HepG2 (cell line): ENCODE results near the gene COQ5. TPM values are rescaled to one million over a fixed set of nuclear protein-coding genes. Genes with fewer than 3 reads are reported as not detected.

Experiments
- AGO1 ChIP-seq: fragments of 200-400 bp; formaldehyde crosslinking; IDR thresholded peaks from 2 replicates; pipeline ENCODE4 v1.6.1; 2017; ENCODE audit warnings: mild to moderate bottlenecking, low read depth, low read length, moderate library complexity; ENCODE audit not compliant: poor library complexity, severe bottlenecking
- CSRNP1 ChIP-seq: sonication (generic); formaldehyde crosslinking; IDR thresholded peaks from 2 replicates; pipeline ENCODE4 v1.8.1; 2023; ENCODE audit warnings: mild to moderate bottlenecking, missing genetic modification reagents
- FOSL1 ChIP-seq: sonication (generic); formaldehyde crosslinking; IDR thresholded peaks from 2 replicates; pipeline ENCODE4 v1.9.0; 2021; ENCODE audit warnings: missing genetic modification reagents, borderline replicate concordance
- HOMEZ ChIP-seq: IDR thresholded peaks from 2 replicates; pipeline ENCODE4 v1.6.1; 2016; ENCODE audit warnings: low read depth
- NR2F1 ChIP-seq, 2 experiments: fragments of 450-650 bp in 1 of 2; formaldehyde crosslinking in 1 of 2; IDR thresholded peaks; 2 replicates each; pipeline versions ENCODE4 v1.5.0 to v1.6.1; 2016 to 2020; ENCODE audit warnings: mild to moderate bottlenecking in 1 of 2, missing compliant biosample characterization in 1 of 2, missing genetic modification reagents in 1 of 2, moderate library complexity in 1 of 2
- PAX8 ChIP-seq: sonication (generic); formaldehyde crosslinking; IDR thresholded peaks from 2 replicates; pipeline ENCODE4 v1.8.0; 2022; ENCODE audit warnings: mild to moderate bottlenecking, missing genetic modification reagents, borderline replicate concordance
- RELA ChIP-seq: sonication (generic); formaldehyde crosslinking; IDR thresholded peaks from 2 replicates; pipeline ENCODE4 v1.4.0; 2020; ENCODE audit warnings: missing genetic modification reagents
- ZNF17 ChIP-seq: sonication (generic); formaldehyde crosslinking; IDR thresholded peaks from 2 replicates; pipeline ENCODE4 v1.5.0; 2020; ENCODE audit warnings: mild to moderate bottlenecking, missing genetic modification reagents
- ZNF280D ChIP-seq: sonication (generic); formaldehyde crosslinking; IDR thresholded peaks from 2 replicates; pipeline ENCODE4 v1.5.1; 2020; ENCODE audit warnings: mild to moderate bottlenecking, missing genetic modification reagents
- ZNF558 ChIP-seq: sonication (generic); formaldehyde crosslinking; IDR thresholded peaks from 2 replicates; pipeline ENCODE4 v1.9.0; 2022; ENCODE audit warnings: mild to moderate bottlenecking, missing genetic modification reagents, borderline replicate concordance
- ZNF563 ChIP-seq: sonication (generic); formaldehyde crosslinking; IDR thresholded peaks from 2 replicates; pipeline ENCODE4 v1.8.0; 2022; ENCODE audit warnings: mild to moderate bottlenecking, moderate library complexity, missing genetic modification reagents
- ZNF644 ChIP-seq: IDR thresholded peaks from 2 replicates; pipeline ENCODE4 v1.6.1; 2016; ENCODE audit warnings: low read depth
- polyA plus RNA-seq, 8 experiments: library from polyadenylated mRNA; depleted of rRNA in 3 of 8; stranded (reverse) in 7 of 8; unstranded in 1 of 8; fragments of >200 nt; fragmentation: Illumina TruSeq in 4 of 8; extraction: Trizol in 4 of 8; gene quantifications; 2 replicates each; pipeline versions ENCODE4 v1.2.1 to v1.2.3, GENCODE V29; 2011 to 2016; ENCODE audit warnings: low read depth in 4 of 8, missing spikeins in 1 of 8, mixed read lengths in 1 of 8; ENCODE audit not compliant: insufficient read depth in 1 of 8
- total RNA-seq, 5 experiments: library from RNA; depleted of rRNA; stranded (reverse); fragments of >200 nt; fragmentation: Illumina TruSeq; extraction: Trizol; gene quantifications; 2 replicates each; pipeline ENCODE4 v1.2.3, GENCODE V29; 2016; ENCODE audit warnings: low read depth in 1 of 5
- TF ChIP-seq, protein P1 (sequence below): sonication (generic); formaldehyde crosslinking; IDR thresholded peaks from 2 replicates; pipeline ENCODE4 v1.4.0; 2020; ENCODE audit warnings: missing genetic modification reagents
- TF ChIP-seq, protein P2 (sequence below), 2 experiments: sonication (generic) in 1 of 2; formaldehyde crosslinking in 1 of 2; IDR thresholded peaks; 2 replicates each; pipeline versions ENCODE4 v1.5.1 to v1.6.1; 2011 to 2020; ENCODE audit warnings: borderline replicate concordance in 1 of 2, low read depth in 1 of 2, low read length in 1 of 2, mild to moderate bottlenecking in 1 of 2, missing genetic modification reagents in 1 of 2, moderate library complexity in 1 of 2

COQ5 gene
- total and polyA plus RNA-seq, 2 of the 13 experiments (the other 11 are each of a cell fraction or from before 2014, with no cell fraction given) = 36.4 to 41.5 TPM

- TF ChIP-seq, protein P1, sequence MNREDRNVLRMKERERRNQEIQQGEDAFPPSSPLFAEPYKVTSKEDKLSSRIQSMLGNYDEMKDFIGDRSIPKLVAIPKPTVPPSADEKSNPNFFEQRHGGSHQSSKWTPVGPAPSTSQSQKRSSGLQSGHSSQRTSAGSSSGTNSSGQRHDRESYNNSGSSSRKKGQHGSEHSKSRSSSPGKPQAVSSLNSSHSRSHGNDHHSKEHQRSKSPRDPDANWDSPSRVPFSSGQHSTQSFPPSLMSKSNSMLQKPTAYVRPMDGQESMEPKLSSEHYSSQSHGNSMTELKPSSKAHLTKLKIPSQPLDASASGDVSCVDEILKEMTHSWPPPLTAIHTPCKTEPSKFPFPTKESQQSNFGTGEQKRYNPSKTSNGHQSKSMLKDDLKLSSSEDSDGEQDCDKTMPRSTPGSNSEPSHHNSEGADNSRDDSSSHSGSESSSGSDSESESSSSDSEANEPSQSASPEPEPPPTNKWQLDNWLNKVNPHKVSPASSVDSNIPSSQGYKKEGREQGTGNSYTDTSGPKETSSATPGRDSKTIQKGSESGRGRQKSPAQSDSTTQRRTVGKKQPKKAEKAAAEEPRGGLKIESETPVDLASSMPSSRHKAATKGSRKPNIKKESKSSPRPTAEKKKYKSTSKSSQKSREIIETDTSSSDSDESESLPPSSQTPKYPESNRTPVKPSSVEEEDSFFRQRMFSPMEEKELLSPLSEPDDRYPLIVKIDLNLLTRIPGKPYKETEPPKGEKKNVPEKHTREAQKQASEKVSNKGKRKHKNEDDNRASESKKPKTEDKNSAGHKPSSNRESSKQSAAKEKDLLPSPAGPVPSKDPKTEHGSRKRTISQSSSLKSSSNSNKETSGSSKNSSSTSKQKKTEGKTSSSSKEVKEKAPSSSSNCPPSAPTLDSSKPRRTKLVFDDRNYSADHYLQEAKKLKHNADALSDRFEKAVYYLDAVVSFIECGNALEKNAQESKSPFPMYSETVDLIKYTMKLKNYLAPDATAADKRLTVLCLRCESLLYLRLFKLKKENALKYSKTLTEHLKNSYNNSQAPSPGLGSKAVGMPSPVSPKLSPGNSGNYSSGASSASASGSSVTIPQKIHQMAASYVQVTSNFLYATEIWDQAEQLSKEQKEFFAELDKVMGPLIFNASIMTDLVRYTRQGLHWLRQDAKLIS = no peak
- TF ChIP-seq AGO1 (no peak), HOMEZ (CRISPR knock-in tag) (peak; percentile 35; the same call in 1 of the 2 replicates), ZNF17 (CRISPR knock-in tag) (no peak), FOSL1 (0 out of 2 replicates have a peak, but pooled peaks have one; percentile 36), NR2F1 (CRISPR knock-in tag; IDR thresholded peaks at IDR 0.05) (peak in 1 of 2 experiments; percentile 88; a peak in 2 of 4 replicates), PAX8 (CRISPR knock-in tag) (peak; percentile 75; the same call in 1 of the 2 replicates), RELA (CRISPR knock-in tag) (no peak), CSRNP1 (CRISPR knock-in tag) (peak; percentile 26; the same call in 1 of the 2 replicates), ZNF563 (CRISPR knock-in tag) (no peak; the same call in 1 of the 2 replicates), ZNF280D (no peak; the same call in 1 of the 2 replicates), ZNF558 (CRISPR knock-in tag) (no peak; the same call in 1 of the 2 replicates), ZNF644 (peak; percentile 66; the same call in 1 of the 2 replicates)
- TF ChIP-seq, protein P2, sequence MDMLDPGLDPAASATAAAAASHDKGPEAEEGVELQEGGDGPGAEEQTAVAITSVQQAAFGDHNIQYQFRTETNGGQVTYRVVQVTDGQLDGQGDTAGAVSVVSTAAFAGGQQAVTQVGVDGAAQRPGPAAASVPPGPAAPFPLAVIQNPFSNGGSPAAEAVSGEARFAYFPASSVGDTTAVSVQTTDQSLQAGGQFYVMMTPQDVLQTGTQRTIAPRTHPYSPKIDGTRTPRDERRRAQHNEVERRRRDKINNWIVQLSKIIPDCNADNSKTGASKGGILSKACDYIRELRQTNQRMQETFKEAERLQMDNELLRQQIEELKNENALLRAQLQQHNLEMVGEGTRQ (IDR thresholded peaks at IDR 0.05; ENCODE audit: low read depth, low read length) = no peak
- TF ChIP-seq, protein P2 (CRISPR knock-in tag; IDR thresholded peaks at IDR 0.05; ENCODE audit: borderline replicate concordance) = no peak
Observed at GRCh38 chr12:120528861-120529525, at the start of gene COQ5 (continued).
